Stomach (tissue), 4 donors: ENCODE measurements around the gene CLDN11.

ENCODE experiments used
- CTCF ChIP-seq, 7 experiments: fragments of 450-650 bp in 4 of 7; fragments of 200-600 bp in 3 of 7; sonication (generic) in 3 of 7; IDR thresholded peaks; one replicate each; pipeline ENCODE4 v1.5.1; 2016 to 2019; ENCODE audit warnings: antibody characterized with exemption in 7 of 7, control low read depth in 2 of 7, mild to moderate bottlenecking in 1 of 7
- POLR2A ChIP-seq, 4 donors: fragments of 450-650 bp; IDR thresholded peaks; one replicate each; pipeline ENCODE4 v1.6.1; 2016; ENCODE audit warnings: antibody characterized with exemption in 4 of 4, control low read depth in 2 of 4, mild to moderate bottlenecking in 1 of 4, moderate library complexity in 1 of 4

DNA sequence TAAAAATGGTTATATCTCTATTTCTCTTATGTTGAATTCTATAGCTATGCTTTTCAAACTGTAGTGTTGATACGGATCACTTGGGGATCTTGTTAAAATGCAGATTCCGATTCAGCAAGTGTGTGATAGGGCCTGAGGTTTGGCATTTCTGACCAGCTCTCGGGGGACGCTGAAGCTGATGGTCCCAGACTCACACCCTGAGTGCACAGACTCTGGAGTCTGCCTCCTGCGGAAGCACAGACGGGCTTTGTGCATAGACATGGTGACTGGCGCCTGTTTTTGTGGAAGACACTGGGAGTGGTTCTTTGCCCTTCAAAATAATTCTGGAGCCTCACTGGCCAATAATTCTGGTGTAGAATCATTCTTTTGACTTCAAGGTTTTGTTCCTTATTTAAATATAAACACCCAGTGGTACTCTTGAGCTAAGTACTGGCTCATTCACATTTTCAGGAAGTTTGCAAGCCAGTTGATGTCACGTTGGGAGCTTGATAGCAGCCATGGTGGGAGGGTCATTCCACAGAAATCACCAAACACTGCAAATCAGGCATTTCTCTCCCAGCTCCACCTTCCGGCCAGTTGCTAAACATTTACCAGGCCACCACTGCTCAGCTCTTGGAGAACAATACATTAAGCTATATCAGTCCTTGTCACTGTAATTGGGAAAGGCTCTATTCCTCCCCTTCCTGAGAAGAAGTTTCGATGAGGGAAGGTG lies 19.2 kb downstream of the CLDN11 start:
- TF ChIP-seq CTCF (IDR thresholded peaks at IDR 0.05) (no peak), POLR2A (IDR thresholded peaks at IDR 0.05) (no peak)
